Measurements from ENCODE around the gene ARL16. TPM values are rescaled to one million over a fixed set of nuclear protein-coding genes. Genes with fewer than 3 reads are reported as not detected.

Gene ARL16
- total and polyA plus RNA-seq, 2 donors (not counting 3 experiments of a cell fraction or from before 2014, with no cell fraction given), result 41.4 to 71.7 TPM

- TF ChIP-seq EZH2 (IDR thresholded peaks at IDR 0.05; ENCODE audit: borderline replicate concordance, low read depth, low read length, severe bottlenecking), result no peak
- no peak for TF ChIP-seq MYC (IDR thresholded peaks at IDR 0.05; ENCODE audit: low read depth, low read length)
- TF ChIP-seq POLR2AphosphoS5 (IDR thresholded peaks at IDR 0.05; ENCODE audit: insufficient read depth, low read depth, low read length), result no peak
- no peak for TF ChIP-seq CTCF (IDR thresholded peaks at IDR 0.05; ENCODE audit: extremely low read depth in 1 of 2, insufficient read depth in 1 of 2, low read depth in 1 of 2, low read length in 2 of 2)
- no peak for TF ChIP-seq FOS (IDR thresholded peaks at IDR 0.05; ENCODE audit: borderline replicate concordance, insufficient read depth, low read length)
- no peak for TF ChIP-seq POLR2A (IDR thresholded peaks at IDR 0.05; ENCODE audit: low read depth, low read length)
- POLR2A ChIA-PET, result no interaction called here
- Histone ChIP-seq H4K20me1 (replicated peaks; ENCODE audit: control insufficient read depth, extremely low read depth, insufficient read depth, low read length) (no peaks in the 10 kb centered on the region), H3K9ac (replicated peaks; ENCODE audit: extremely low read depth, insufficient read depth, low read length) (no peak overlapping the region), H3K9me3 (replicated peaks; ENCODE audit: control insufficient read depth, insufficient read depth, low read length) (no peaks in the 10 kb centered on the region), H3K79me2 (ENCODE audit: control insufficient read depth, insufficient read depth, low read length) (peaks cover 45% of the 10 kb centered on the region), H3K4me3 (replicated peaks in 1 of 3; ENCODE audit: insufficient read depth in 1 of 3, low read depth in 1 of 3, low read length in 3 of 3) (no peak overlapping the region), H3K27ac (ENCODE audit: insufficient read depth, low read depth, low read length) (no peak overlapping the region), H3K27me3 (ENCODE audit: control insufficient read depth in 2 of 2, insufficient read depth in 2 of 2, low read length in 2 of 2) (no peaks in the 10 kb centered on the region), H3K9me1 (replicated peaks; ENCODE audit: control insufficient read depth, extremely low read depth, insufficient read depth, low read length) (no peaks in the 10 kb centered on the region), H3K36me3 (ENCODE audit: control insufficient read depth in 2 of 2, extremely low read depth in 1 of 2, insufficient read depth in 2 of 2, low read length in 2 of 2) (peaks cover 6 to 13% of the 10 kb centered on the region in 2 experiments), H2AFZ (ENCODE audit: low read depth, low read length) (no peak overlapping the region), H3K4me2 (ENCODE audit: insufficient read depth, low read length) (no peak overlapping the region), H3K4me1 (ENCODE audit: control insufficient read depth, extremely low read depth, insufficient read depth, low read length) (peaks cover 16% of the 10 kb centered on the region)
- no peak for DNase-seq (ENCODE audit: low read depth, low spot score)
- dilution Hi-C loops (cut with MboI; ENCODE audit: extremely low pct_ligation_motif_present, low sequenced_read_pairs), result no loop called here
- FAIRE-seq, result no peak
- intact Hi-C loops (cut with micrococcal nuclease), result no loop called here
- BruUV-seq (replicated peaks), result no TSS peak
- CTCF ChIA-PET, result no interaction called here
Observed at GRCh38 chr17:81681672-81682071, 1.9 kb downstream of the ARL16 start.

- H4K20me1 ChIP-seq (replicated peaks; ENCODE audit: control insufficient read depth, extremely low read depth, insufficient read depth, low read length), result no peaks in the 10 kb centered on the region
- no peak for DNase-seq (ENCODE audit: low read depth, low spot score)
- peaks cover 10% of the 10 kb centered on the region for H3K4me1 ChIP-seq (ENCODE audit: control insufficient read depth, extremely low read depth, insufficient read depth, low read length)
- no peak overlapping the region for H3K4me3 ChIP-seq (replicated peaks in 1 of 3; ENCODE audit: insufficient read depth in 1 of 3, low read depth in 1 of 3, low read length in 3 of 3)
- no peak overlapping the region for H3K9ac ChIP-seq (replicated peaks; ENCODE audit: extremely low read depth, insufficient read depth, low read length)
- no peak for FAIRE-seq
- ChIA-PET POLR2A (no interaction called here), CTCF (no interaction called here)
- no peak overlapping the region for H2AFZ ChIP-seq (ENCODE audit: low read depth, low read length)
- no peaks in the 10 kb centered on the region for H3K9me3 ChIP-seq (replicated peaks; ENCODE audit: control insufficient read depth, insufficient read depth, low read length)
- H3K27me3 ChIP-seq (ENCODE audit: control insufficient read depth in 2 of 2, insufficient read depth in 2 of 2, low read length in 2 of 2), result no peaks in the 10 kb centered on the region
- H3K9me1 ChIP-seq (replicated peaks; ENCODE audit: control insufficient read depth, extremely low read depth, insufficient read depth, low read length), result no peaks in the 10 kb centered on the region
- peaks cover 31% of the 10 kb centered on the region for H3K79me2 ChIP-seq (ENCODE audit: control insufficient read depth, insufficient read depth, low read length)
- no TSS peak for BruUV-seq (replicated peaks)
- H3K36me3 ChIP-seq (ENCODE audit: control insufficient read depth in 2 of 2, extremely low read depth in 1 of 2, insufficient read depth in 2 of 2, low read length in 2 of 2), result peaks cover 0 to 3% of the 10 kb centered on the region in 2 experiments
- dilution Hi-C loops (cut with MboI; ENCODE audit: extremely low pct_ligation_motif_present, low sequenced_read_pairs), result no loop called here
- intact Hi-C loops (cut with micrococcal nuclease), result no loop called here
- no peak overlapping the region for H3K4me2 ChIP-seq (ENCODE audit: insufficient read depth, low read length)
- no peak overlapping the region for H3K27ac ChIP-seq (ENCODE audit: insufficient read depth, low read depth, low read length)
- TF ChIP-seq MYC (IDR thresholded peaks at IDR 0.05; ENCODE audit: low read depth, low read length) (no peak), EZH2 (IDR thresholded peaks at IDR 0.05; ENCODE audit: borderline replicate concordance, low read depth, low read length, severe bottlenecking) (no peak), JUN (IDR thresholded peaks at IDR 0.05; ENCODE audit: borderline replicate concordance, insufficient read depth, insufficient read length, low read depth) (no peak), MAX (IDR thresholded peaks at IDR 0.05; ENCODE audit: insufficient read depth, insufficient read length) (no peak), POLR2AphosphoS5 (IDR thresholded peaks at IDR 0.05; ENCODE audit: insufficient read depth, low read depth, low read length) (no peak), FOS (IDR thresholded peaks at IDR 0.05; ENCODE audit: borderline replicate concordance, insufficient read depth, low read length) (no peak), GATA2 (IDR thresholded peaks at IDR 0.05; ENCODE audit: insufficient read depth, insufficient read length, low read depth, low read length) (no peak), CTCF (IDR thresholded peaks at IDR 0.05; ENCODE audit: extremely low read depth in 1 of 2, insufficient read depth in 1 of 2, low read depth in 1 of 2, low read length in 2 of 2) (no peak), POLR2A (IDR thresholded peaks at IDR 0.05; ENCODE audit: low read depth, low read length) (no peak)
Observed at GRCh38 chr17:81680150-81680549, 3.4 kb downstream of the ARL16 start.

Measured in endothelial cell of umbilical vein (primary cell).